ENCODE data around the gene GNAL.
"Not testable (repeated sequence)": the region's sequence is repeated elsewhere in the genome, so short reads cannot be mapped to it uniquely, and the experiment has no call there.

GNAL gene

DNA sequence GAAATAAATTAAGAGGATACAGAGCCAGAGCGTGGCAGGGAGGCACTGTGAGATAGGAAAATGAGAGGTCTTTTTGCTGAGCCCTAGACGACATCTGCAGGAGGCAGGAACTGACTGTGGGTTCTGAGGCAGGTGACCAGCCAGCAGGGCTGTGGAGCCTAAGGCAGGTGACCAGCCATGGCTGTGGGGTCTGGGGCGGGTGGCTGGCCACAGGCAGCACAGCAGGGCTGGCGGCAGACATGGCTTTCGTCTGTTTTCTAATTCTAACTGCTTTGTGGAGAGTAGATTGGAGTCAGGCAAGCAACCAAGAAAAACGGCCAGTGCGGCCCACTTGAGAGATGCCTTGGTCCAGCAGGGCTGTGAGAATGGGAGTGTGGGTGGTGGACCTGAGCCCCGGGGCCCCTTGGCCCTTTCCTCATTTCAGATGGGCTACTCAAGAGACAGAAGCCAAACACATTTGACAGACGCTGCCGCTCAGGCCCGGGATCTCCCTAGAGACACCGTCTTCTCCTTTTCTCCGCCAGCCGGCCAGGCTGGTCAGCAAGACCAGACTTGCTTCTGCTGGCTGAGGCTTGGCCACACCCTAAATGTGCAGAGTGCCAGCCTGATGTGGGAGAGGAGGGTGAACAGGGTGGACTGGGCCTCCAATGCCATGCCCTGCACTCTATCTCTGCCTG is 19.7 kb upstream of the GNAL start:
- no peak for DNase-seq

DNA sequence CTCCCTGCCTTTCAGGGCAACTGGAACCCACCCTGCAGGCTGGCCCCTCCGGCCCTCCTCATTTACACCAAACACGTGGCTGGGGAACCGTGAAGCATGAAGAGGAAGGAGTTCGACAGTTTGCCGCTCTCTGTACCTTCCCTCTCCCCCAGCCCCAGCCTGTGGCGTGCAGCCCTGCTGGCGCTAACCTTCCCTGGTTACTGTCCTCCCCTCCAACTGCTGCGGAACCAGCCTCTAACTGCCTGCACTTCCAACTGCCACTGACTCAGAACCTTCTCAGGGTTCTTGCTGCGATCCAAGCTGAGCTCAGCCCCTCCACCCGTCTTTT is 19.2 kb upstream of the GNAL start:
- no peak for DNase-seq

DNA sequence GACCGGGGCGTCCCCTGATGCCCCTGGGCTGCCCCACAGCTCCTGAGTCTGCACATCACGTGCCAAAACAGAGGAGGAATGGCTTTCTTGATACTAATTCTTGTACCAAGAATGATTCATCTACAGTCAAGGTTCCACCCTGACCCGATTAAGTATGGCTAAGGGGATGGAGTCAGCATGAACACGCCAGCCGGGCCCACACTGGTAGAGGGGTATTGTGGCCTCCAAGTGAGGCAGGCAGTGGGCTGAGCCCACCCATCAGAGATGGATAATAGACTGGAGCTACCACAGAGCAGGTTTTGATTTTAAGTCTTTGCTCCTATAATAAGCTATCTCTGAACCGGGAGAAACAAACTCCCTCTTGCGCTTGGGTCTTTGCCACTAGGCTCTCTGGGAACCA is 17.9 kb upstream of the GNAL start:
- DNase-seq: no peak

DNA sequence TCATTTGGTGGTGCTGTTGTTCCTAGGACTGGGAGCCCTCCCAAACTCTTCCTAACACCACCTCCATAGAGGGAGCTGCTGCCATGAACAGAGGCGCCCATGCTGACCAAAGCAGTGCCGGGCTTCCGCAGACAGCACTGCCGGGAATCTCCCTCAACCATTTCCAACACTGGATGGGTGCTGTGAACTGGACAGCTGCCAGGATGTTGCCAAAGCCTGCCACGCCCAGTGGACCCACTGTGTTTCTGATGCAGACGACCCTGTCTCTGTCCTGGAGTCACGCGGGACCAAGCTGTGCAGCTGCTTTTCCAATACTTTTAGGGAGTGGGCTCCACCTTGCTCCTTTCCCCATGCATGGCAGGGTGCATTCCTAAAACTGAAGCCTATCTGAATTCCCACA is 16.9 kb upstream of the GNAL start:
- no peak for DNase-seq

DNA sequence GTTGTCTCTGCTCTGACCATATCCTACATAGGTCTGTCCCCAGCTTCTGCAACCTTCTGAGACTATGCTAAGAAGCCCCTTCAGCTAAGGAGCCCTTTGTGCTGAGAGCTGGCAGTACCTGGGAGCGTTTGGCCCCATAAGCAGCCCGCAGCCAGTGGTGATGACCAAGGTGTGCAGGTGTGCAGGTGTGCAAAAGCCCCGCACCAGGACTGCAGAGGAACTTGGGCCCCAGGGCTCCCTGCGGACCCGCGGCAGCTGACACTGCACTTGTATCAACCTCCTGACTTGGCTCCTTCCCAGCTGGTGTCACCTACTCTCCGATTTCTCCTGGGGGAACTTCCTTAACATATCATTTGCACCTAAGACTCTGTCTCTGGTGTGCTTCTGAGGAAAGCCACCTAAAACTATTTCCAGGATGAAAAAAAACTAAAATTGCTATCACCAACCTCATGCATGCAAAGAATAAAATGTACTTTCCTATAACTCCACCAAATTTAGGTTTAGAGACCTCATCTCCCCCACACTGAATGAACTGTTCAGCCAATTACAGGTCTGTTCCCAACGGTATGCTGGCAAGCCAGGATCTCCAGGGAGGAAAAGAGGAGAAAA is 16.1 kb upstream of the GNAL start:
- DNase-seq: no peak

DNA sequence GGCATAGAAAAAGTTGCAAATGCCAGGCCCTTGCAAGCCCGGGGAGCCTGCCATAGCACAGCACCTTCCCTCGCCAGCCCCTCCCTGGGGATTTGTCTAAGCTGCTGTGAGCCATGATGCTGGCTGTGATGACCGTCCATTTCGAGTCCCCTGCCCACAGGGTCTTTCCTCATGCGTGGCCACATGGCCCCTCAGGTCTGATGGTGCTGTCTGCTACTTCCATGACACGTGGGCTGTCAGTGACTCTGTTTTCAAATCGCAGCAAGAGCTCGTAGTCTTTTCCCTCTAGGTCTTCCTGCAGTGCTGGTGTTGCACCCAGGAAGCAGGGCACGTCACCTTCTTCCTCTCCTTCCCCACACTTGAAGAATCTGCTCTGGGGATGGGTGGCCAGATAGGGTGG is 15.5 kb upstream of the GNAL start:
- no peak for DNase-seq

DNA sequence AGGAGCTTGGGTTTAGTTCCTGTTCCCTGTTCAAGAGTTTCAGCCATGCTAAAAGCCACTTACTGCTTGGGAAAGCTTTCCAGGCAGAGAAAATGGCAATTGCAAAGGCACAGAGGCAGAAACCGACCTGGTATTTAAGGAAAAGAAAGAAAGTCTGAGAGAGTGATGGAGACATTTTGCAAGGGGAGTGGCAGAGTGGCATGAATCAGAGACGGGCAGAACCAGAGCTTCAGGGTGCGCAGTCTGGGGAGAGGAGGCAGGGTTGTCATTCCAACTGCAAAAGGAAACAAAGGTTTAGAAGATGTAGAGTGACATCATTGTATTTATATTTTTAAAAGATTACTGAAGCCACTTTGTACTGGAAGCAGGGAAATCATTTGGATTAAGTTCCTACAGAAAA is 14.9 kb upstream of the GNAL start:
- DNase-seq: no peak

DNA sequence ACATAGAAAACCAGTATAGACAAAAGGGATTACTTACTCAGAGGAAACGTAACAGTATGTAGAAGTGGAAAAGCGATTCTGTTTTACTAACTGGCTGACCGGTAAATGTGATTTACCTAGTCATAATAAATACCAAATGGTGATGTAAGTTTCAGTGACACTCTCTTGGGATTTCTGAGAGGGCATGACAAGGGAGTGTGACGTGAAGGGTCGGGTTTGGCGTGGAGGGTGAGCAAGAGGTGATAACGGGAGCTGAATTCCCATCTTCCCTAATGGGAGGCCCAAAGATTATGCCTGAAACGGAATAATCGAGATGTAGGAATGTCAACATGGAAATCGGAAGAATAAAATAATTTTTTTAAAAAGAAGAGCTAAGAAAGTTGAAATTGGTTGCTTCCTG is 12.7 kb upstream of the GNAL start:
- no peak for DNase-seq

DNA sequence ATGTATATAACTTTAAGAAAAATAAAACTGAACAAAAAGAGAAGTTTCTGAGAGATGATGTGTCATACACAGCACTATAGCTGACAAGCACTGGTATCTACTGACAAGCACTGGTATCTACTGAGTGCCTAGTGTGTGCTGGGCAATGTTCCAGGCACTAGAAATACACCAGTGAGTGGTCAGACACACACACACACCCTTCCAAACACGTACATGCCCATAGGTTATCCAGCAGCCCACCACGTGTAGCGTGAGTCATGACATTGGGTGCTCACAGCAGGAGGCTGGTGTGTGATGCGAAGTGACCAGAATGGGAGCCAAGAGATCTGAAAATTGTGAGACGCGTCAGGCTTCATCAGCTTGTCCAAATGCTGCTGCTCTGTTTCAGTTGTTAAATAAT is 12.2 kb upstream of the GNAL start:
- DNase-seq: no peak

DNA sequence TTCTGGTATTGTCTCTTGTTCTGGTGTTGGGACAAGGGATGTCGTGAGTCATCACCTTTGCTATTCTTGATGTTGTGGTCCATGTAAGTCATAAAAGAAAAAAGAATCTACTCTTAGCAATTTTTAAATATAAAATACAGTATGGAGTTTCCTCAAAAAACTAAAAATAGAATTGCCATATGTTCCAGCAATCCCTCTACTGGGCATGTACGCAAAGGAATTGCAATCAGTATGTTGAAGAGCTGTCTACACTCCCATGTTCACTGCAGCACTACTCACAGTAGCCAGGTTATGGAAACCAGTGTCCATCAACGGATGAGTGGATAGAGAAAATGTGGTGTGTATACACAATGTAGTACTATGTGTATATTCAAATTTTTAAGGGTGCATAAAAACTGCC is 10.9 kb upstream of the GNAL start:
- no peak for DNase-seq

DNA sequence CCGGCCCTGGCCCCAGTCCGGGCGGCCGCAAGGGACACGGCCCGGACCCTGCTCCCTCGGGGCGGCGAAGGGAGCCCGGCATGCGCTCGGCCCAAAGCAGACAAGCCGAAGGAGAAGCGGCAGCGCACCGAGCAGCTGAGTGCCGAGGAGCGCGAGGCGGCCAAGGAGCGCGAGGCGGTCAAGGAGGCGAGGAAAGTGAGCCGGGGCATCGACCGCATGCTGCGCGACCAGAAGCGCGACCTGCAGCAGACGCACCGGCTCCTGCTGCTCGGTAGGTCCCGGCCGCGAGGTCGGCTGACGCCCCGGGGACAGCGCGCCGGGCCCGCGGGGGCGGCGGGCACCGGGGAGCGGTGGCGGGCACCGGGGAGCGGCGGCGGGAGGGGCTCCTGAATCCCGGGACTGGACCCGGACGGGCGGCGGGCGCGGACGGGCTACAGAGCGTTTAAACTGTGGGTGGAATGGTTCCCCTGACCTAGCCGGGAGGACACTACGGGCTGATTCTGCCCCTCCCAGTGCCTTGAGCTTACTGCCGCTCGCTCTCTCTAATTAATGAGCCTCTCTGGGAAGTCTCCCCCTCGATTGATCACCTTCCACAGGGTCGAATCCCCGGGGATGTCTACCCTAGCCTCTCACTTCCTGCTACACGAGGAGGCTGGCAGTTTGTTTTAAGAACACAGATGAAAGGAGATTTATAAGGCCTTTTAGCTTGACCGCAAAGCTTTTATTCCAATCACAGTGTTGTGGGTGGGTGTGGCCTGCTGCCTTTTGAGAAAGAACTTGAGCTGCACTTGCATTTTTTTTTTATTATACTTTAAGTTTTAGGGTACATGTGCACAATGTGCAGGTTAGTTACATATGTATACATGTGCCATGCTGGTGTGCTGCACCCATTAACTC is 853 bp downstream of the GNAL start:
- DNase-seq: peak in 1 of 2 donors; percentile 8

DNA sequence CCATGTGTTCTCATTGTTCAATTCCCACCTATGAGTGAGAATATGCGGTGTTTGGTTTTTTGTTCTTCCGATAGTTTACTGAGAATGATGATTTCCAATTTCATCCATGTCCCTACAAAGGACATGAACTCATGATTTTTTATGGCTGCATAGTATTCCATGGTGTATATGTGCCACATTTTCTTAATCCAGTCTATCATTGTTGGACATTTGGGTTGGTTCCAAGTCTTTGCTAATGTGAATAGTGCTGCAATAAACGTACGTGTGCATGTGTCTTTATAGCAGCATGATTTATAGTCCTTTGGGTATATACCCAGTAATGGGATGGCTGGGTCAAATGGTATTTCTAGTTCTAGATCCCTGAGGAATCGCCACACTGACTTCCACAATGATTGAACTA is 1.6 kb downstream of the GNAL start:
- not testable (repeated sequence) for DNase-seq

DNA sequence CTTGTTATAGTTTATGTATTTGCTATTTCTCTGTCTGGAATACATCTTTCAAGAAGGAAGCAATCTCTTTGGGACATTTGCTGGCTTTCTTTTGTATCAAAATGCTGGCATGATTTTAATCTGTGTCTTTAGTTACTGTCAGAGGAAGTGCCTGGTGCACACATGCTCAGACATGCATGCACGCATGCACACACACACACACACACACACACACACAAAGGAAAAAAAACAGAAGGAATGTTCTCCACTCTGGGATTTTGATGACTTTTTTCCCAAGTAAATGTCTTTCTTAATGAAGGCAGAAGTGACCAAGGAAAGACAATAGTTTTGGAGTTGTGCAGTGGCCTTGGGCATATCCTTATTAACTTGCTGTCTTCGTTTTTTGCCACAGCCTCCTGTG is 6.7 kb downstream of the GNAL start:
- no peak for DNase-seq

DNA sequence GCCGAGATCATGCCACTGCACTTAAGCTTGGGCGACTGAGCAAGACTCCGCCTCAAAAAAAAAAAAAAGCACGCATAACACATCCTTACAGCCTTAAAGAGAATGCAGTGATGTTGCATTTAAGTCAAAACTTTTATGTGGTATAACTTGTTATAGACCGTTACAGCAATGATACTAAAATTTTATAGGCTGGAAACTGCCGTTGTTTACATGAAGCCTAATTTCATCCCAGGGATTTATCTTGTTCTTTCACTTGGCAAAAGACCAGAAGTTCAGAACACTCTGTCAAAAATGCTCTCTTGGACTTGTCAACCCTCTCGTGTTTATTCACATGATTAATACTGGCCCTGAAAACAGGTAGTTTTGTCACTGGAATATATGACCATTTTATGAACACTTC is 7.4 kb downstream of the GNAL start:
- no peak for DNase-seq

DNA sequence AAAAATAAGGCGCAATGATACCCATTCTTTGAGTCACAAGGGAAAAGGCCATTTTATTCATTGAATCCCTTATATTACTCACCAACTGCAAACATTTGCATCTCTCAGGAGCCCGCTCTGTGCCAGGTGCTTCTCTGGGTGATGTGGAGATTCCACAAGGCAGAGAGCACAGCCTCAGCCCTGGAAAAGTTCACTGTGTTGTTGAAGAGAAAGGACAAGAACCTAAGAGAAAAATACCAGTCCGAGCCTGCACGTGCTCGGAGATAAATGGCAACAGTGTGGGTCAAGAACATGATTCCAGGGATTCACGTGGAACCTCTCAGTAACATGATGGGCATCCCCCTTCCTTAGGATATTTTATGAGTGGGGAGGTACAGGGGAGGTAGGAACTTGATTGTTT is 11.8 kb downstream of the GNAL start:
- no peak for DNase-seq

DNA sequence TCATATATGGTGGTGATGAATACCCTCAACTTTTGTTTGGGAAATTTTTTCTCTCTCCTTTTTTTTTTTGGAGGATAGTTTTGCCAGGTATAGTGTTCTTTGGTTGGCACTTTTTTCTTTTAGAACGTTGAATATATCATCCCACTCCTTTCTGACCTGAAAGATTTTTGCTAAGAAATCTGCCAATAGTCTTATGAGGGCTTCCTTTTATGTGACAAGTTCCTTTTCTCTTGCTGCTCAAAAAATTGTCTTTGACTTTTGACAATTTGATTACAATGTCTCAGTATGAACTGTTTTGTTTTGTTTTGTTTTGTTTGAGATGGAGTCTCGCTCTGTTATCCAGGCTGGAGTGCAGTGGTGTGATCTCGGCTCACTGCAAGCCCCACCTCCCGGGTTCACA is 21.5 kb downstream of the GNAL start:
- no peak for DNase-seq

DNA sequence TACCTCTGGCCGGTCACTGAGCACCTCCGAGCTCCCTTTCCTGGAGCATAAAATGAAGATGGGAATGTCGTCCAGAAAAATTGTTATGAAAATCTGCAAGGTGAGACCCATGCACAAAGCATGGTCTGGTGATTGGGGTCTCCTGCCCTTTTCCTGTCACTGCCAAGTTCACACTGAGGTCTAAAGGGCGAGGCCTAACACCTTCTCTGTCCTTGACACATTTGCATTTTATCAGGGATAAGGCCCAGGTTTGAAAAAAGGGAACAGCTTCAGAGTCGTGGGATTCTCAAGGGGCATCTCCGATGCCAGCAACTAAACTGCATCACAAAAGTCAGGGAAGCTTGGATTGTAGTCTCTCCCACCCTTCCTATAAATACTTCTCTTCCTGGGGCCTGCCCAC is 24.7 kb downstream of the GNAL start:
- DNase-seq: no peak

DNA sequence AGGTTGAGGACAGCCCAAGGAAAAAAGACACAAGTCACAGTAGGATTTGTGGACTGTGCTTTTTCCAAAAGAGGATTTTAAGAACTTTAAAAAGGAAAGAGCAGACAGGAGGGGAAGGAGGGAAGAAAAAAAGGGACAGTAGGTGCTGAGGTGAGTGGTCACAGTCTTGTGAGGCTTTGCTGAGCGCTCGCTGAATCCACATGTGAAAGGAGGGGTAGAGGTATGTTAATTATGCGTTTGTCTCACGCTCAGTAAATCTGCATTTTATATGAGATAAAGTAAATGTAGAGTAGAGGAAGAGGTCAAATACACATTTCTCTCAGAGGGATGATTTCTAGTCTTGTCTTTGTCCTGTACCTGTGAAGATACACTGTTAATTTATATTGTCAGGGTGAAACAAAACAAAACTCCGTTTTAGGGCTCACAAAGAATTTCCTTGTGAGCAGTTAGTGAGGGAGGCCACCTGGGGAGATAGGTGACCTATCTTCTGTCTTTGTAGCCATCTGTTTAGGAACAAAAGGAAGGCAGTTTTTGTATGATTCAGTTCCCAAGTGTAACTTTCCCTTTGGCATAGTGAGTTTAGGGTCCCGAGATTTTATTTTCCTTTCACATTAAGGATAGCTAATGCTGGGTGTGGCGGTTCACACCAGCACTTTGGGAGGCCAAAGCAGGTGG is 25.3 kb downstream of the GNAL start:
- DNase-seq: no peak

DNA sequence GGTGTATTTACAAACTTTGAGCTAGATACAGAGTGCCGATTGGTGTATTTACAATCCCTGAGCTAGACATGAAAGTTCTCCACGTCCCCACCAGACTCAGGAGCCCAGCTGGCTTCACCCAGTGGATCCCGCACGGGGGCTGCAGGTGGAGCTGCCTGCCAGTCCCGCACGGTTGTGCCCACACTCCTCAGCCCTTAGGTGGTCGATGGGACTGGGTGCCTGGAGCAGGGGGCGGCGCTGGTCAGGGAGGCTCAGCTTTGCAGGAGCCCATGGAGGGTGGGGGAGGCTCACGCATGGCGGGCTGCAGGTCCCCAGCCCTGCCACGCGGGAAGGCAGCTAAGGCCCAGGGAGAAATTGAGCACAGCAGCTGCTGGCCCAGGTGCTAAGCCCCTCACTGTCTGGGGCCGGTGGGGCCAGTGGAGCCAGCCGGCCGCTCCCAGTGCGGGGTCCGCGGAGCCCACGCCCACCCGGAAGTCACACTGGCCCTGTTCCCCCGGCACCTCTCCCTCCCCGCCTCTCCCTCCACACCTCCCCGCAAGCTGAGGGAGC is 27.8 kb downstream of the GNAL start:
- not testable (repeated sequence) for DNase-seq

DNA sequence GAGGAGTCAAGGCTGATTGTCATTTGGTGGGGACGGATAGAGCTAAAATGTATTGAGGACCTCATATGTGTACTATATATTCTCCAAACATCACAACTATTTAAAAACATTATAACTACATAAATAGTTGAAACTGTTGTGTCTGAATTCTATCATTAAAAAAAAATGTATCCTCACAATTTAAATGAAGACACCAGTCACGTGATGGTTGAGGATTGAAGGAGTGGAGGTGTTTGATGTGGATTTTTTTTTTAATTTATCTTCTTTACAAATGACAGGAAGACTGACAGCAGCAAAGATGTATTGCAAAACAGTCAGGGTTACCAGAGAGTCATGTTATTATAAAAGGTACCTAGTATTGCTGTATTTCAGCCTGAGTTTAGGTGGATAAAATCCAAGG is 30.0 kb downstream of the GNAL start:
- DNase-seq: no peak

DNA sequence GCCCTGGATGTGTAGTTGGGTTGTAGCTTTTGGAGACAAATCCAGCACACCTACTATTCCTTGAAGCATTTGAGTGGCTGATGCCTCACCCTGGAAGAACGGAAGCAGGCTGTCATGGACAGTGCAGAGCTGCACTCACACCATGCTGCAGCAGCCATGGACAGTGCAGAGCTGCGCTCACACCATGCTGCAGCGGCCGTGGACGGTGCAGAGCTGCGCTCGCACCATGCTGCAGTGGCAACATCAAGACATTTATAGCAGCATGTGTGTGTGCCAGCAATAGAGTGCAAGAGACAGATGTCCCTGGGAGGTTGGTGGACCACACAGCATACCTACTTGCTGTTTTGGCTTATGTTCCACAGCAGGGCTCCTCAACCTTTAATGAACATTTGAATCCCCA is 30.6 kb downstream of the GNAL start:
- DNase-seq: no peak

DNA sequence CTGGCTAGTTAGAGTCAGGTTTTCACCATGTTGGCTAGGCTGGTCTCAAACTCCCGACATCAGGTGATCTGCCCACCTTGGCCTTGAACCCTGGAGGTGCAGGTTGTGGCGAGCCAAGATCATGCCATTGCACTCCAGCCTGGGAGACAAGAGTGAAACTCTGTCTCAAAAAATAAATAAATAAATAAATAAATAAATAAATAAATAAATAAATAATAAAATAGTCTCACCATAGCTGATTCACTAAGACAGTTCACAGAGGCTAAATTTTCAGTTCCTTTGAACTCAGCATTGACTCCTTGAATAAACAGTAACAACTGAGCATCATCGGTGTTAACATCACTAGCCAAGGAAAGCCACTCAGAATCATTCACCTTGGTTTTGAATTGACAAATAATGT is 32.7 kb downstream of the GNAL start:
- no peak for DNase-seq

DNA sequence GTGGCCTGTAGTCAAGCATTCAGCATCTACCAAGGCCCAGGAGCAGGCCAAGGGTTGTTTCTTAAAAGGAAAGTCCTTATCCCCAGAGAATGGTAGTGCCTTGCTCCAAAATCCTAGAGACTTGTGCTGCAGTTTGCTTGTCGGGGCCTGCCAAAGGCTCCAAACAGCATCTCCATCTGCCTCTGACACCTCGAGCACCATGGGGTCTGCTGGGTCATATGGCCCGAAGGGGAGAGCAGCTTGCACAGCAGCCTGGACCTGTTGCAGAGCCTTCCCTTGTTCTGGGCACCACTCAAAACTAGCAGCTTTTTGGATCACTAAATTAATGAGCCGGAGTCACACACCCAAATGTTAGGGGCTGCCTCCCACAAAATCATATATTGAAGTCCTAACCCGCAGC is 35.7 kb downstream of the GNAL start:
- DNase-seq: no peak
